Stimulated activated naive CD4-positive, alpha-beta T cell (primary cell): ENCODE results near the gene F7.

Source experiments
- DNase-seq, 6 experiments: peaks; one replicate each; lab custom pipeline; 2025; lab: John Stamatoyannopoulos, UW

The F7 gene

GRCh38 chr13:113118261-113119021 is 12.8 kb downstream of the F7 start:
- DNase-seq, result no peak

- DNase-seq, result no peak
These were observed 13.7 kb downstream of the F7 start for GRCh38 chr13:113119166-113119821.

GRCh38 chr13:113119822-113120189 is 14.2 kb downstream of the F7 start:
- no peak for DNase-seq

GRCh38 chr13:113120300-113121182 is 14.9 kb downstream of the F7 start:
- DNase-seq, result no peak

- DNase-seq, result no peak
These were observed 15.8 kb downstream of the F7 start for GRCh38 chr13:113121183-113121927.

GRCh38 chr13:113121928-113122471 is 16.4 kb downstream of the F7 start:
- DNase-seq, result no peak

- no peak for DNase-seq
These were observed 17.1 kb downstream of the F7 start, which contains the start of gene F10 for GRCh38 chr13:113122550-113123225. TSS of gene F10 (plus strand) at chr13:113122799. CDS start at chr13:113122856, 57 bp downstream.

- DNase-seq, result no peak
These were observed 17.9 kb downstream of the F7 start for GRCh38 chr13:113123226-113124201.

GRCh38 chr13:113124211-113124970 is 18.8 kb downstream of the F7 start:
- DNase-seq, result no peak

- no peak for DNase-seq
These were observed 20.1 kb downstream of the F7 start for GRCh38 chr13:113125506-113126264.

- DNase-seq, result no peak
These were observed 20.9 kb downstream of the F7 start for GRCh38 chr13:113126265-113127150.

GRCh38 chr13:113129480-113129879 is 23.9 kb downstream of the F7 start:
- DNase-seq, result no peak

- DNase-seq, result peak in 1 of 6 experiments; percentile 33
These were observed 24.5 kb downstream of the F7 start for GRCh38 chr13:113129921-113130750.

GRCh38 chr13:113135281-113135760 is 29.7 kb downstream of the F7 start:
- DNase-seq, result no peak

- no peak for DNase-seq
These were observed 32.2 kb downstream of the F7 start for GRCh38 chr13:113137691-113138298.
